ENCODE measurements around the gene CEP85L. TPM values are rescaled to one million over a fixed set of nuclear protein-coding genes. Genes with fewer than 3 reads are reported as not detected.
A peak's percentile ranks its signal among the peaks of the same experiment; 100 is the strongest.

Gene CEP85L
- total and polyA plus RNA-seq, 2 of the 13 experiments (the other 11 are each of a cell fraction or from before 2014, with no cell fraction given): 0.44 to 1.7 TPM

DNA sequence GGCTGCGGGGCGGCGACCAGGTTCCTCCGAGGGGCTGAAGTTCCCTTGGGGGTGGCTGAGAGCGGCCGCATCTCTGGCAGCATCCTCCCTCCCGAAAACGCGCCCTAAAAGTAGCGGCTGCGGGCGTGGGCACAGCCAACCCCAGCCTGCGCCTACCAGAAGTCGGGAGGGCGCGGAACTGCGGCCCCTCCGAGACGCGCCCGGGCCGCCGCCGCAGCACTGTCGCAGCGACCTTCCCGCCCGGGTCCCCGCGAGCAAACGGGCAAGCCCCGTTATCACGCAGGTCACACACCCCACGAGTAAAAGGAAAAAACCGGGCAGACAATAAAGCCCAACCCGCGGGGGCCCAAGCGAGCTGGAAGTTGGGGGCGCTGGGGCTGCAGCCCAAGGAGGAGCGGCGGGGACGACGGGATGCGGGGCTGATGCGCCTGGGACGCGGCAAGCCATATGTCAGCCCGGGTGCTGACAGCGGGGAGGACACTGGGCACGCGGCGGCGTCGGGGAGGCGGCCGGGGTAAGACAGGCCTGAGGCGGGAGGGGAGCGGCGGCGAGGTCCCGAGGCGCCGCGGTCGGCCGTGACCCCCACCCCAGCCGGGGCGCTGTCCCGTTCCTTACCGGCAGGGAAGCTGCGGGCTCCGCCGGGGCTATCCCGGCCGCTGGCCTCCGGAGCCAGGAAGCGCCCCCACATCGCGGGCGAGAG is 659 bp downstream of the CEP85L start (continued):
- TF ChIP-seq PREB (CRISPR knock-in tag; IDR thresholded peaks at IDR 0.05) (no peak), ZNF562 (CRISPR knock-in tag; IDR thresholded peaks at IDR 0.05; ENCODE audit: borderline replicate concordance) (no peak), STAT5B (CRISPR knock-in tag; IDR thresholded peaks at IDR 0.05) (no peak), CBX2 (IDR thresholded peaks at IDR 0.05; ENCODE audit: low read depth, low read length) (no peak; the same call in 1 of the 2 replicates), CBX2 (CRISPR knock-in tag; IDR thresholded peaks at IDR 0.05; ENCODE audit: low read depth) (peak; percentile 15; the same call in 1 of the 2 replicates), ONECUT2 (CRISPR knock-in tag; IDR thresholded peaks at IDR 0.05) (no peak), SOX13 (IDR thresholded peaks at IDR 0.05) (no peak), SOX13 (CRISPR knock-in tag; conservative IDR thresholded peaks at IDR 0.05 in 1 of 2, IDR thresholded peaks at IDR 0.05 in 1 of 2) (no peak), ZNF777 (CRISPR knock-in tag; IDR thresholded peaks at IDR 0.05) (peak; percentile 96; the same call in 1 of the 2 replicates), ZNF333 (CRISPR knock-in tag; IDR thresholded peaks at IDR 0.05; ENCODE audit: borderline replicate concordance) (no peak), ZNF367 (CRISPR knock-in tag; IDR thresholded peaks at IDR 0.05; ENCODE audit: borderline replicate concordance) (no peak), RBM22 (optimal IDR thresholded peaks at IDR 0.05; ENCODE audit: low read length) (no peak), ZBTB1 (CRISPR knock-in tag; IDR thresholded peaks at IDR 0.05; ENCODE audit: borderline replicate concordance) (no peak), PATZ1 (CRISPR knock-in tag; IDR thresholded peaks at IDR 0.05) (no peak; the same call in 1 of the 2 replicates), THAP8 (CRISPR knock-in tag; IDR thresholded peaks at IDR 0.05; ENCODE audit: borderline replicate concordance) (no peak; the same call in 1 of the 2 replicates), ZNF337 (CRISPR knock-in tag; IDR thresholded peaks at IDR 0.05; ENCODE audit: borderline replicate concordance, low read depth) (no peak), PRMT3 (CRISPR knock-in tag; IDR thresholded peaks at IDR 0.05; ENCODE audit: borderline replicate concordance, low read depth) (no peak), SOX5 (CRISPR knock-in tag; IDR thresholded peaks at IDR 0.05; ENCODE audit: borderline replicate concordance) (no peak), AHR (CRISPR knock-in tag; IDR thresholded peaks at IDR 0.05) (no peak), KDM4B (CRISPR knock-in tag; IDR thresholded peaks at IDR 0.05) (no peak), SCMH1 (CRISPR knock-in tag; IDR thresholded peaks at IDR 0.05; ENCODE audit: borderline replicate concordance) (no peak)
- TF ChIP-seq, protein P1, sequence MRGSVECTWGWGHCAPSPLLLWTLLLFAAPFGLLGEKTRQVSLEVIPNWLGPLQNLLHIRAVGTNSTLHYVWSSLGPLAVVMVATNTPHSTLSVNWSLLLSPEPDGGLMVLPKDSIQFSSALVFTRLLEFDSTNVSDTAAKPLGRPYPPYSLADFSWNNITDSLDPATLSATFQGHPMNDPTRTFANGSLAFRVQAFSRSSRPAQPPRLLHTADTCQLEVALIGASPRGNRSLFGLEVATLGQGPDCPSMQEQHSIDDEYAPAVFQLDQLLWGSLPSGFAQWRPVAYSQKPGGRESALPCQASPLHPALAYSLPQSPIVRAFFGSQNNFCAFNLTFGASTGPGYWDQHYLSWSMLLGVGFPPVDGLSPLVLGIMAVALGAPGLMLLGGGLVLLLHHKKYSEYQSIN (CRISPR knock-in tag; IDR thresholded peaks at IDR 0.05; ENCODE audit: borderline replicate concordance): no peak
- TF ChIP-seq, protein P2, sequence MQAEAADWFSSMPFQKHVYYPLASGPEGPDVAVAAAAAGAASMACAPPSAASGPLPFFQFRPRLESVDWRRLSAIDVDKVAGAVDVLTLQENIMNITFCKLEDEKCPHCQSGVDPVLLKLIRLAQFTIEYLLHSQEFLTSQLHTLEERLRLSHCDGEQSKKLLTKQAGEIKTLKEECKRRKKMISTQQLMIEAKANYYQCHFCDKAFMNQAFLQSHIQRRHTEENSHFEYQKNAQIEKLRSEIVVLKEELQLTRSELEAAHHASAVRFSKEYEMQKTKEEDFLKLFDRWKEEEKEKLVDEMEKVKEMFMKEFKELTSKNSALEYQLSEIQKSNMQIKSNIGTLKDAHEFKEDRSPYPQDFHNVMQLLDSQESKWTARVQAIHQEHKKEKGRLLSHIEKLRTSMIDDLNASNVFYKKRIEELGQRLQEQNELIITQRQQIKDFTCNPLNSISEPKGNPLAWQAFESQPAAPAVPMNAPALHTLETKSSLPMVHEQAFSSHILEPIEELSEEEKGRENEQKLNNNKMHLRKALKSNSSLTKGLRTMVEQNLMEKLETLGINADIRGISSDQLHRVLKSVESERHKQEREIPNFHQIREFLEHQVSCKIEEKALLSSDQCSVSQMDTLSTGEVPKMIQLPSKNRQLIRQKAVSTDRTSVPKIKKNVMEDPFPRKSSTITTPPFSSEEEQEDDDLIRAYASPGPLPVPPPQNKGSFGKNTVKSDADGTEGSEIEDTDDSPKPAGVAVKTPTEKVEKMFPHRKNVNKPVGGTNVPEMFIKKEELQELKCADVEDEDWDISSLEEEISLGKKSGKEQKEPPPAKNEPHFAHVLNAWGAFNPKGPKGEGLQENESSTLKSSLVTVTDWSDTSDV (CRISPR knock-in tag; IDR thresholded peaks at IDR 0.05): no peak

Measured in HepG2 (cell line).